ENCODE results near the gene EXOSC7. TPM values are rescaled to one million over a fixed set of nuclear protein-coding genes. Genes with fewer than 3 reads are reported as not detected.

The EXOSC7 gene
- total and polyA plus RNA-seq, 2 of the 4 experiments (the other 2 are of a cell fraction), result 61.6 to 62.2 TPM

DNA sequence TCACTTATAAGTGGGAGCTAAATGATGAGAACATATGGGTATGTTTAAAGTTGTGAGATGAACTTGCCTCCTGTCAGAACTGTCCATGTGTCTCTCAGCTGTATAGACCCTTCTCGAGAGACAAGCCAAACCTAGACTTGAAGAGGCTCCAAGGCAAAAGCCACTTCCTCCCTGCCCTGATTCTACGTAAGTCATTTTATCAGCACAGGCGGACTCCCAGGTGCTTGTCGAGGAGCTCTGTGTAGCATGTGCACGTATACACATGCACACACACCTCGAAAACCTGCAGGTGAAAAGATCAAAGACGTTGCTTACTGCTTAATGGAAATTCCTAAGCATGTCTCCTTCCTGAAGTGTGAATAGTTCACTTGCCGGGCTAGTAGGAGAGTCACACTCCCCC lies 44.5 kb downstream of the EXOSC7 start:
- CTCF ChIA-PET, result no interaction called here
- Histone ChIP-seq H3K4ac (ENCODE audit: low read depth, low read length) (no peak overlapping the region), H3K36me3 (ENCODE audit: control insufficient read depth, insufficient read depth, low read length) (no peaks in the 10 kb centered on the region), H3K14ac (replicated peaks; ENCODE audit: low read depth, low read length) (no peak overlapping the region), H2BK15ac (ENCODE audit: low read depth, low read length) (no peak overlapping the region), H4K8ac (ENCODE audit: low read depth in 2 of 2, low read length in 2 of 2) (no peak overlapping the region), H3K9me1 (ENCODE audit: insufficient read depth, low read length) (peaks cover 8% of the 10 kb centered on the region), H3K9me3 (ENCODE audit: control insufficient read depth, insufficient read depth, low read length) (no peaks in the 10 kb centered on the region), H2AK9ac (replicated peaks; ENCODE audit: low read depth, low read length, poor library complexity) (no peak overlapping the region), H3K27ac (ENCODE audit: insufficient read depth, low read length) (no peak overlapping the region), H3K9ac (ENCODE audit: low read depth, low read length) (no peak overlapping the region), H3K23ac (ENCODE audit: low read depth, low read length) (no peak overlapping the region), H3K18ac (ENCODE audit: low read depth, low read length) (no peak overlapping the region), H3K4me3 (ENCODE audit: insufficient read depth, low read depth, low read length) (no peak overlapping the region), H3K4me1 (ENCODE audit: control insufficient read depth, insufficient read depth, low read length) (peaks cover 1% of the 10 kb centered on the region; the same call in 1 of the 2 replicates), H4K20me1 (ENCODE audit: insufficient read depth, low read length) (no peaks in the 10 kb centered on the region), H2AK5ac (ENCODE audit: low read depth, low read length) (no peak overlapping the region), H2AFZ (replicated peaks; ENCODE audit: low read length, poor library complexity) (no peak overlapping the region), H4K5ac (ENCODE audit: low read depth, low read length) (no peak overlapping the region), H2BK5ac (ENCODE audit: low read depth, low read length, poor library complexity, severe bottlenecking) (no peak overlapping the region), H2BK120ac (ENCODE audit: low read depth, low read length) (no peak overlapping the region), H3K79me1 (ENCODE audit: low read depth in 1 of 2, low read length in 2 of 2) (no peaks in the 10 kb centered on the region), H4K91ac (ENCODE audit: insufficient read depth, low read depth, low read length) (no peak overlapping the region), H3K4me2 (ENCODE audit: low read depth, low read length) (no peak overlapping the region), H2BK20ac (ENCODE audit: low read depth, low read length) (no peak overlapping the region), H3K56ac (ENCODE audit: extremely low read depth, insufficient read depth, low read length) (no peak overlapping the region), H3K27me3 (ENCODE audit: control insufficient read depth, insufficient read depth, low read length) (no peaks in the 10 kb centered on the region)
- no peak for TF ChIP-seq RFX5 (IDR thresholded peaks at IDR 0.05; ENCODE audit: low read depth, low read length)
- no peak for TF ChIP-seq RCOR1 (IDR thresholded peaks at IDR 0.05; ENCODE audit: insufficient replicate concordance, low read length)
- no peak for TF ChIP-seq MAFK (IDR thresholded peaks at IDR 0.05; ENCODE audit: low read depth, low read length)
- TF ChIP-seq NFE2L2 (IDR thresholded peaks at IDR 0.05; ENCODE audit: low read depth, low read length), result no peak
- no peak for TF ChIP-seq CEBPB (IDR thresholded peaks at IDR 0.05; ENCODE audit: low read depth, low read length)
- TF ChIP-seq SMC3 (IDR thresholded peaks at IDR 0.05; ENCODE audit: low read depth, low read length), result no peak
- TF ChIP-seq CHD1 (IDR thresholded peaks at IDR 0.05; ENCODE audit: low read depth, low read length), result no peak
- TF ChIP-seq, protein P1, sequence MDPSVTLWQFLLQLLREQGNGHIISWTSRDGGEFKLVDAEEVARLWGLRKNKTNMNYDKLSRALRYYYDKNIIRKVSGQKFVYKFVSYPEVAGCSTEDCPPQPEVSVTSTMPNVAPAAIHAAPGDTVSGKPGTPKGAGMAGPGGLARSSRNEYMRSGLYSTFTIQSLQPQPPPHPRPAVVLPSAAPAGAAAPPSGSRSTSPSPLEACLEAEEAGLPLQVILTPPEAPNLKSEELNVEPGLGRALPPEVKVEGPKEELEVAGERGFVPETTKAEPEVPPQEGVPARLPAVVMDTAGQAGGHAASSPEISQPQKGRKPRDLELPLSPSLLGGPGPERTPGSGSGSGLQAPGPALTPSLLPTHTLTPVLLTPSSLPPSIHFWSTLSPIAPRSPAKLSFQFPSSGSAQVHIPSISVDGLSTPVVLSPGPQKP (IDR thresholded peaks at IDR 0.05; ENCODE audit: borderline replicate concordance, low read depth, low read length), result no peak
- no peak for TF ChIP-seq FOS (IDR thresholded peaks at IDR 0.05; ENCODE audit: low read depth, low read length)
- TF ChIP-seq, protein P2, sequence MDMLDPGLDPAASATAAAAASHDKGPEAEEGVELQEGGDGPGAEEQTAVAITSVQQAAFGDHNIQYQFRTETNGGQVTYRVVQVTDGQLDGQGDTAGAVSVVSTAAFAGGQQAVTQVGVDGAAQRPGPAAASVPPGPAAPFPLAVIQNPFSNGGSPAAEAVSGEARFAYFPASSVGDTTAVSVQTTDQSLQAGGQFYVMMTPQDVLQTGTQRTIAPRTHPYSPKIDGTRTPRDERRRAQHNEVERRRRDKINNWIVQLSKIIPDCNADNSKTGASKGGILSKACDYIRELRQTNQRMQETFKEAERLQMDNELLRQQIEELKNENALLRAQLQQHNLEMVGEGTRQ (IDR thresholded peaks at IDR 0.05; ENCODE audit: low read depth, low read length), result no peak
- intact Hi-C loops (cut with micrococcal nuclease) (no loop called here), in situ Hi-C loops (cut with MboI; ENCODE audit: low sequenced_read_pairs) (no loop called here), dilution Hi-C loops (cut with HindIII; ENCODE audit: low sequenced_read_pairs, unreplicated experiment) (no loop called here)
- POLR2A ChIA-PET (ENCODE audit: unreplicated experiment), result no interaction called here
- WGBS, 2 experiments (ENCODE audit: extremely low coverage in 2 of 2, insufficient read length in 1 of 2), result 95% methylated on average over 6 of the region's 8 CpGs; no CpG with 5 or more reads in 1 of the 2 experiments
- BruUV-seq (replicated peaks), result no TSS peak
- ATAC-seq (ENCODE audit: low read depth), result no peak
- DNase-seq, result no peak

Measured in IMR-90 (cell line).